ENCODE data around the gene ANKRD22.
"Not testable (repeated sequence)": the region's sequence is repeated elsewhere in the genome, so short reads cannot be mapped to it uniquely, and the experiment has no call there.

Gene ANKRD22

GRCh38 chr10:88883448-88883809 lies 31.8 kb upstream of the ANKRD22 start:
- Histone ChIP-seq H3K4me1 (ENCODE audit: low read depth, poor library complexity, severe bottlenecking) (peaks cover 31% of the 10 kb centered on the region), H3K9ac (no peak overlapping the region), H3K27me3 (ENCODE audit: insufficient read depth, low read depth) (no peaks in the 10 kb centered on the region), H2AFZ (ENCODE audit: low read depth) (no peak overlapping the region), H3K4me2 (no peak overlapping the region), H3K79me2 (ENCODE audit: insufficient read depth, low read depth) (peaks cover 19% of the 10 kb centered on the region), H3K27ac (no peak overlapping the region), H4K20me1 (ENCODE audit: insufficient read depth) (no peaks in the 10 kb centered on the region), H3K4me3 (IDR thresholded peaks at IDR 0.05; ENCODE audit: insufficient read depth, low read depth, low read length) (no peak overlapping the region), H3K36me3 (ENCODE audit: insufficient read depth) (no peaks in the 10 kb centered on the region)
- no peak for TF ChIP-seq CTCF (conservative IDR thresholded peaks at IDR 0.05; ENCODE audit: low read depth, low read length)

GRCh38 chr10:88882646-88883447 lies 31.2 kb upstream of the ANKRD22 start:
- Histone ChIP-seq H3K4me2 (peak overlapping the region; percentile 86; the same call in 1 of the 2 replicates), H3K79me2 (ENCODE audit: insufficient read depth, low read depth) (peaks cover 19% of the 10 kb centered on the region), H3K4me1 (ENCODE audit: low read depth, poor library complexity, severe bottlenecking) (peaks cover 31% of the 10 kb centered on the region)
- H3K27ac ChIP-seq; H3K27me3 ChIP-seq (ENCODE audit: insufficient read depth, low read depth); H4K20me1 ChIP-seq (ENCODE audit: insufficient read depth); H2AFZ ChIP-seq (ENCODE audit: low read depth); H3K4me3 ChIP-seq (IDR thresholded peaks at IDR 0.05; ENCODE audit: insufficient read depth, low read depth, low read length); H3K36me3 ChIP-seq (ENCODE audit: insufficient read depth); H3K9ac ChIP-seq: not testable (repeated sequence)

- Histone ChIP-seq H3K36me3 (ENCODE audit: insufficient read depth) (no peaks in the 10 kb centered on the region), H3K27me3 (ENCODE audit: insufficient read depth, low read depth) (no peaks in the 10 kb centered on the region), H3K4me3 (IDR thresholded peaks at IDR 0.05; ENCODE audit: insufficient read depth, low read depth, low read length) (no peak overlapping the region), H3K79me2 (ENCODE audit: insufficient read depth, low read depth) (peaks cover 19% of the 10 kb centered on the region), H4K20me1 (ENCODE audit: insufficient read depth) (no peaks in the 10 kb centered on the region), H3K4me1 (ENCODE audit: low read depth, poor library complexity, severe bottlenecking) (peaks cover 31% of the 10 kb centered on the region), H2AFZ (ENCODE audit: low read depth) (peak overlapping the region; percentile 86; the same call in 1 of the 2 replicates), H3K9ac (peak overlapping the region; percentile 82; the same call in 1 of the 2 replicates), H3K4me2 (peak overlapping the region; percentile 86), H3K27ac (peak overlapping the region; percentile 88; the same call in 1 of the 2 replicates)
- no peak for TF ChIP-seq CTCF (conservative IDR thresholded peaks at IDR 0.05; ENCODE audit: low read depth, low read length)
Observed at GRCh38 chr10:88881922-88882645, 30.4 kb upstream of the ANKRD22 start.

GRCh38 chr10:88881320-88881719 lies 29.7 kb upstream of the ANKRD22 start:
- peak overlapping the region; percentile 86 for H3K4me2 ChIP-seq
- no peaks in the 10 kb centered on the region for H3K36me3 ChIP-seq (ENCODE audit: insufficient read depth)
- no peaks in the 10 kb centered on the region for H4K20me1 ChIP-seq (ENCODE audit: insufficient read depth)
- H3K79me2 ChIP-seq (ENCODE audit: insufficient read depth, low read depth) = peaks cover 19% of the 10 kb centered on the region
- H3K4me3 ChIP-seq (IDR thresholded peaks at IDR 0.05; ENCODE audit: insufficient read depth, low read depth, low read length) = no peak overlapping the region
- H3K27me3 ChIP-seq (ENCODE audit: insufficient read depth, low read depth) = no peaks in the 10 kb centered on the region
- peak overlapping the region; percentile 82 for H3K9ac ChIP-seq
- H3K4me1 ChIP-seq (ENCODE audit: low read depth, poor library complexity, severe bottlenecking) = peaks cover 31% of the 10 kb centered on the region
- H2AFZ ChIP-seq (ENCODE audit: low read depth) = peak overlapping the region; percentile 86
- H3K27ac ChIP-seq = peak overlapping the region; percentile 88
- no peak for TF ChIP-seq CTCF (conservative IDR thresholded peaks at IDR 0.05; ENCODE audit: low read depth, low read length)
